ENCODE measurements around the gene USP2. TPM values are rescaled to one million over a fixed set of nuclear protein-coding genes. Genes with fewer than 3 reads are reported as not detected.

USP2 gene
- total RNA-seq, 2 experiments from 2014 or later: 10.6 to 24.5 TPM

DNA sequence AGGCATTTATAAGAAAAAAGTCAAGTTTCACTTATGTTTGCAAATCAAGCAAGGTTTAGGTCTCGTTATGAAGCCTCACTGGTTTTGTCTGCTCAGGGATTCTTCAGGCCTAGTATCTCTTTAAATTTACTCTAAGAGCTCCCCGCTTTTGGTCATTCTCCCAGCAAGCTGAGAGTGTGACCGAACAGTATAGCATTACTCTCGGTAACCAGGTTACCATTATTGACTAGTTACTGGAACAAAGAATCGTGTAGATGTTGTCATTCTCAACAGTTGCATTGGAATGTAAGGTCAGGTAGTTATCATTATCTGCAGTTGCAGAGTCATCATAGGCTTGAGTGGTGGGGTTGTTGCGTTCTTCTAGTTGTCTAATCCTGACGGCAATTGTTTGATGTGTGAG is 9.8 kb upstream of the USP2 start:
- no peaks in the 10 kb centered on the region for H3K36me3 ChIP-seq (ENCODE audit: insufficient read depth, low read length)
- BruUV-seq (replicated peaks): no TSS peak
- TF ChIP-seq, protein P1, sequence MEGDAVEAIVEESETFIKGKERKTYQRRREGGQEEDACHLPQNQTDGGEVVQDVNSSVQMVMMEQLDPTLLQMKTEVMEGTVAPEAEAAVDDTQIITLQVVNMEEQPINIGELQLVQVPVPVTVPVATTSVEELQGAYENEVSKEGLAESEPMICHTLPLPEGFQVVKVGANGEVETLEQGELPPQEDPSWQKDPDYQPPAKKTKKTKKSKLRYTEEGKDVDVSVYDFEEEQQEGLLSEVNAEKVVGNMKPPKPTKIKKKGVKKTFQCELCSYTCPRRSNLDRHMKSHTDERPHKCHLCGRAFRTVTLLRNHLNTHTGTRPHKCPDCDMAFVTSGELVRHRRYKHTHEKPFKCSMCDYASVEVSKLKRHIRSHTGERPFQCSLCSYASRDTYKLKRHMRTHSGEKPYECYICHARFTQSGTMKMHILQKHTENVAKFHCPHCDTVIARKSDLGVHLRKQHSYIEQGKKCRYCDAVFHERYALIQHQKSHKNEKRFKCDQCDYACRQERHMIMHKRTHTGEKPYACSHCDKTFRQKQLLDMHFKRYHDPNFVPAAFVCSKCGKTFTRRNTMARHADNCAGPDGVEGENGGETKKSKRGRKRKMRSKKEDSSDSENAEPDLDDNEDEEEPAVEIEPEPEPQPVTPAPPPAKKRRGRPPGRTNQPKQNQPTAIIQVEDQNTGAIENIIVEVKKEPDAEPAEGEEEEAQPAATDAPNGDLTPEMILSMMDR (conservative IDR thresholded peaks at IDR 0.05; ENCODE audit: low read length): no peak
- TF ChIP-seq EZH2phosphoT487 (IDR thresholded peaks at IDR 0.05; ENCODE audit: borderline replicate concordance, low read depth, low read length): no peak
- intact Hi-C loops (cut with micrococcal nuclease; ENCODE audit: unreplicated experiment): no loop called here
- no peak overlapping the region for H3K27ac ChIP-seq (ENCODE audit: low read depth, low read length, poor library complexity, severe bottlenecking)
- no peak overlapping the region for H3K4me2 ChIP-seq (ENCODE audit: low read length)
- no peaks in the 10 kb centered on the region for H3K9me2 ChIP-seq (ENCODE audit: insufficient read depth, low read length)
- H3K9me3 ChIP-seq (ENCODE audit: low read length): no peaks in the 10 kb centered on the region
- no peaks in the 10 kb centered on the region for H4K20me1 ChIP-seq (ENCODE audit: insufficient read depth, low read length)
- no peak for DNase-seq (ENCODE audit: low spot score)
- ChIA-PET CTCF (ENCODE audit: unreplicated experiment) (no interaction called here), POLR2A (interaction anchor here (0.5 to 0.7 kb wide), 3 partner anchors 44 to 674 kb away, joined by 3 read pairs; no protein-coding TSS in a partner anchor)
- no peaks in the 10 kb centered on the region for H3K79me2 ChIP-seq (ENCODE audit: insufficient read depth, low read depth, low read length)
- H2AFZ ChIP-seq (ENCODE audit: low read length): no peak overlapping the region
- H3K4me3 ChIP-seq (ENCODE audit: low read depth, low read length, poor library complexity, severe bottlenecking): no peak overlapping the region
- H3K4me1 ChIP-seq (ENCODE audit: insufficient read depth, low read length, poor library complexity, severe bottlenecking): no peaks in the 10 kb centered on the region

DNA sequence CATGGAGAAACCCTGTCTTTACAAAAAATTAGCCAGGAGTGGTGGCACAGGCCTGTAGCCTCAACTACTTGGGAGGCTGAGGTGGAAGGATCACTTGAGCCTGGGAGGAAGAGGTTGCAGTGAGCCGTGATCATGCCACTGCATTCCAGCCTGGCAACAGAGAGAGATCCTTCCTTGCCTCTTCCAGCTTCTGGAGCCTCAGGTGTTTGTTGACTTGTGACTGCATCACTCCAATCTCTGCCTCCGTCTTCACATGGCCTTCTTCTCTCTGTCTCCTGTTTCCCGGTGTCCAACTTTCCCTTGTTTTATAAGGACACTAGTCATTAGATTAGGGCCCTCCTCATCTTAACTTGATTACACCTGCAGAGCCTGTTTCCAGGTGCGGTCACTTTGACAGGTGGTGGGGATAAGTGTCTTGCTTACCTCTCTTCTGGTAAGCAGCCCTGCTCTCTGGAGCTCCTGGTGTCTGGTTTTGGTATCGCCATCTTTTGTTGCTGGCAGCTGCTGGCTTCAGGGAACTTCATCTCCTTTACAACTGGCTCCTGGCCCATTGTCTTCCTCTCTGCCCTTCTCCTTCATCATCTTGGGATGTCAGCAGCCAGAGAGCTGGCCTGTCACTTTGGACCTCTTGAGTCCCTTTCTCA is 8.2 kb upstream of the USP2 start:
- intact Hi-C loops (cut with micrococcal nuclease; ENCODE audit: unreplicated experiment): no loop called here
- TF ChIP-seq, protein P1 (conservative IDR thresholded peaks at IDR 0.05; ENCODE audit: low read length): peak; percentile 69
- TF ChIP-seq EZH2phosphoT487 (IDR thresholded peaks at IDR 0.05; ENCODE audit: borderline replicate concordance, low read depth, low read length): no peak
- DNase-seq (ENCODE audit: low spot score): peak; percentile 40

DNA sequence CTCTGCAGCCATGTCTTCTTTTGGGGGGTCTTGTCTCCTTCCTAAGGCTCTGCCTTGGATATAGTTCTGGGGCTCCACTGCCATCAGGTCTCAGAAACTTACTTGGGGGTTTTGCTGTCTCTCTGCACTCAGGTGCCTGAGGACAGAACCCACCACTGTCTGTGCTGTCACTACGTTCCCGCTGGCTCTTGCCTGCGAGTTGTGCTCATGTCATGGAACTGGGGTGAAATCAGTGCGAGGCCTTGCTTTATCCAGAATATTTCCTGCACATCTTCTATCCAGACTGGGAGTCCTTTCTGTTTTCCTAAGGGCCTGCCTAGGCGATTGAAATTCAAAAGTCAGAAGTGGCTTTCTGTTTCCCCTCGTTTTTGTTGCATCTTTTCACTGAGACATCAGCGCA is 6.6 kb upstream of the USP2 start:
- intact Hi-C loops (cut with micrococcal nuclease; ENCODE audit: unreplicated experiment): no loop called here
- no TSS peak for BruUV-seq (replicated peaks)

More for the DNA sequence above, 8.2 kb upstream of the USP2 start:
- Histone ChIP-seq H3K9me2 (ENCODE audit: insufficient read depth, low read length) (no peaks in the 10 kb centered on the region), H3K4me3 (ENCODE audit: low read depth, low read length, poor library complexity, severe bottlenecking) (no peak overlapping the region), H3K4me1 (ENCODE audit: insufficient read depth, low read length, poor library complexity, severe bottlenecking) (no peaks in the 10 kb centered on the region), H4K20me1 (ENCODE audit: insufficient read depth, low read length) (no peaks in the 10 kb centered on the region), H3K36me3 (ENCODE audit: insufficient read depth, low read length) (no peaks in the 10 kb centered on the region), H3K9me3 (ENCODE audit: low read length) (no peaks in the 10 kb centered on the region), H3K27ac (ENCODE audit: low read depth, low read length, poor library complexity, severe bottlenecking) (no peak overlapping the region), H2AFZ (ENCODE audit: low read length) (no peak overlapping the region), H3K79me2 (ENCODE audit: insufficient read depth, low read depth, low read length) (no peaks in the 10 kb centered on the region), H3K4me2 (ENCODE audit: low read length) (no peak overlapping the region)
- ChIA-PET CTCF (ENCODE audit: unreplicated experiment) (no interaction called here), POLR2A (no interaction called here)
- no TSS peak for BruUV-seq (replicated peaks)

More for the DNA sequence above, 6.6 kb upstream of the USP2 start:
- CTCF ChIA-PET (ENCODE audit: unreplicated experiment): interaction anchor here (0.6 kb wide), 1 partner anchor 154 kb away, joined by 5 read pairs; no protein-coding TSS in a partner anchor
- H3K4me2 ChIP-seq (ENCODE audit: low read length): no peak overlapping the region
- H2AFZ ChIP-seq (ENCODE audit: low read length): no peak overlapping the region
- POLR2A ChIA-PET: no interaction called here
- H3K79me2 ChIP-seq (ENCODE audit: insufficient read depth, low read depth, low read length): no peaks in the 10 kb centered on the region
- no peak overlapping the region for H3K27ac ChIP-seq (ENCODE audit: low read depth, low read length, poor library complexity, severe bottlenecking)
- no peaks in the 10 kb centered on the region for H3K4me1 ChIP-seq (ENCODE audit: insufficient read depth, low read length, poor library complexity, severe bottlenecking)
- no peaks in the 10 kb centered on the region for H3K36me3 ChIP-seq (ENCODE audit: insufficient read depth, low read length)
- DNase-seq (ENCODE audit: low spot score): no peak
- no peak overlapping the region for H3K4me3 ChIP-seq (ENCODE audit: low read depth, low read length, poor library complexity, severe bottlenecking)
- H4K20me1 ChIP-seq (ENCODE audit: insufficient read depth, low read length): no peaks in the 10 kb centered on the region
- TF ChIP-seq EZH2phosphoT487 (IDR thresholded peaks at IDR 0.05; ENCODE audit: borderline replicate concordance, low read depth, low read length): no peak
- TF ChIP-seq, protein P1 (conservative IDR thresholded peaks at IDR 0.05; ENCODE audit: low read length): no peak
- no peaks in the 10 kb centered on the region for H3K9me3 ChIP-seq (ENCODE audit: low read length)
- H3K9me2 ChIP-seq (ENCODE audit: insufficient read depth, low read length): no peaks in the 10 kb centered on the region

Measured in OCI-LY7 (cell line).